H9 (cell line): ENCODE measurements around the gene SPAM1. TPM values are rescaled to one million over a fixed set of nuclear protein-coding genes. Genes with fewer than 3 reads are reported as not detected.

Experiments used
- DNase-seq: peaks from one replicate; pipeline ENCODE4 v3.0.0-alpha.2; 2017
- H2AFZ ChIP-seq: one replicate; pipeline ENCODE4 v1.6.1; 2013; ENCODE audit warnings: mild to moderate bottlenecking, low read length, control low read depth, moderate library complexity
- H2AK5ac ChIP-seq: 2 replicates; pipeline ENCODE4 v1.6.1; 2013; ENCODE audit warnings: low read length, control low read depth, mixed read lengths; ENCODE audit not compliant: insufficient read length
- H2BK120ac ChIP-seq: one replicate; pipeline ENCODE4 v1.6.1; 2013; ENCODE audit warnings: low read depth, mild to moderate bottlenecking, low read length, control low read depth, inconsistent platforms; ENCODE audit not compliant: poor library complexity, severe bottlenecking
- H2BK12ac ChIP-seq: 2 replicates; pipeline ENCODE4 v1.6.1; 2013; ENCODE audit warnings: low read length, control low read depth, mixed read lengths, low read depth; ENCODE audit not compliant: insufficient read length
- H2BK15ac ChIP-seq: 2 replicates; pipeline ENCODE4 v1.6.1; 2013; ENCODE audit warnings: low read depth, low read length, control low read depth
- H2BK20ac ChIP-seq: one replicate; pipeline ENCODE4 v1.6.1; 2013; ENCODE audit warnings: low read depth, mild to moderate bottlenecking, low read length, control low read depth, inconsistent platforms; ENCODE audit not compliant: poor library complexity, severe bottlenecking
- H2BK5ac ChIP-seq: 2 replicates; pipeline ENCODE4 v1.6.1; 2013; ENCODE audit warnings: low read length, control low read depth, mixed read lengths; ENCODE audit not compliant: insufficient read length
- H3K14ac ChIP-seq: 2 replicates; pipeline ENCODE4 v1.6.1; 2013; ENCODE audit warnings: low read length, control low read depth; ENCODE audit not compliant: insufficient read depth
- H3K18ac ChIP-seq: 2 replicates; pipeline ENCODE4 v1.6.1; 2013; ENCODE audit warnings: low read depth, mild to moderate bottlenecking, mixed read lengths, low read length, control low read depth; ENCODE audit not compliant: insufficient read length
- H3K23ac ChIP-seq: 2 replicates; pipeline ENCODE4 v1.6.1; 2013; ENCODE audit warnings: low read length, control low read depth, mixed read lengths, low read depth; ENCODE audit not compliant: insufficient read length
- H3K23me2 ChIP-seq: 2 replicates; pipeline ENCODE4 v1.6.1; 2013; ENCODE audit warnings: low read depth, mild to moderate bottlenecking, mixed read lengths, low read length, control low read depth; ENCODE audit not compliant: insufficient read length, poor library complexity, severe bottlenecking
- H3K27ac ChIP-seq: 2 replicates; pipeline ENCODE4 v1.5.1; 2013; ENCODE audit warnings: low read length, control low read depth, mixed read lengths, low read depth; ENCODE audit not compliant: insufficient read length
- H3K27me3 ChIP-seq: 2 replicates; pipeline ENCODE4 v1.6.1; 2013; ENCODE audit warnings: low read length, control low read depth, inconsistent platforms; ENCODE audit not compliant: insufficient read depth
- H3K4ac ChIP-seq: 2 replicates; pipeline ENCODE4 v1.6.1; 2013; ENCODE audit warnings: low read depth, mild to moderate bottlenecking, control low read depth, inconsistent platforms, low read length, moderate library complexity
- H3K4me1 ChIP-seq: 2 replicates; pipeline ENCODE4 v1.6.1; 2013; ENCODE audit warnings: low read length, control low read depth, inconsistent platforms; ENCODE audit not compliant: insufficient read depth
- H3K4me2 ChIP-seq: 2 replicates; pipeline ENCODE4 v1.6.1; 2013; ENCODE audit warnings: low read length, control low read depth, mixed read lengths; ENCODE audit not compliant: insufficient read length, insufficient read depth
- H3K56ac ChIP-seq: 2 replicates; pipeline ENCODE4 v1.6.1; 2013; ENCODE audit warnings: low read depth, mild to moderate bottlenecking, mixed read lengths, low read length, control low read depth; ENCODE audit not compliant: insufficient read length
- H3K79me1 ChIP-seq: 2 replicates; pipeline ENCODE4 v1.6.1; 2013; ENCODE audit warnings: low read depth, mild to moderate bottlenecking, moderate library complexity, low read length, control low read depth, inconsistent platforms; ENCODE audit not compliant: insufficient read depth, poor library complexity, severe bottlenecking
- H3K79me2 ChIP-seq: 2 replicates; pipeline ENCODE4 v1.6.1; 2013; ENCODE audit warnings: low read length, control low read depth, inconsistent platforms; ENCODE audit not compliant: insufficient read depth
- H3K9ac ChIP-seq: 2 replicates; pipeline ENCODE4 v1.6.1; 2013; ENCODE audit warnings: low read length, control low read depth, mixed read lengths; ENCODE audit not compliant: insufficient read length; ENCODE audit errors: extremely low read depth
- H3K9me3 ChIP-seq: one replicate; pipeline ENCODE4 v1.6.1; 2013; ENCODE audit warnings: low read depth, low read length, inconsistent platforms; ENCODE audit not compliant: control insufficient read depth
- H3T11ph ChIP-seq: one replicate; pipeline ENCODE4 v1.6.1; 2013; ENCODE audit warnings: mild to moderate bottlenecking, low read length, control low read depth, inconsistent platforms
- H4K20me1 ChIP-seq: one replicate; pipeline ENCODE4 v1.6.1; 2013; ENCODE audit not compliant: control insufficient read depth, insufficient read length, insufficient read depth
- H4K5ac ChIP-seq: 2 replicates; pipeline ENCODE4 v1.6.1; 2013; ENCODE audit warnings: low read depth, mild to moderate bottlenecking, mixed read lengths, low read length, control low read depth; ENCODE audit not compliant: insufficient read length
- H4K8ac ChIP-seq: replicated peaks from 2 replicates; pipeline ENCODE4 v1.6.1; 2013; ENCODE audit warnings: low read length, control low read depth, mixed read lengths, low read depth; ENCODE audit not compliant: insufficient read length
- H4K91ac ChIP-seq: 2 replicates; pipeline ENCODE4 v1.6.1; 2013; ENCODE audit warnings: low read depth, mild to moderate bottlenecking, moderate library complexity, mixed read lengths, low read length, control low read depth; ENCODE audit not compliant: insufficient read length
- H3K27ac Mint-ChIP-seq, 3 experiments: 2 replicates in 2 of 3; 3 replicates in 1 of 3; pipeline ENCODE4 v1.8.0; 2020 to 2021; ENCODE audit warnings: mixed read lengths in 3 of 3, mild to moderate bottlenecking in 1 of 3, moderate library complexity in 1 of 3
- H3K27me3 Mint-ChIP-seq: 2 replicates; pipeline ENCODE4 v1.8.0; 2021; ENCODE audit warnings: low read depth, mild to moderate bottlenecking, moderate library complexity, mixed read lengths
- H3K36me3 Mint-ChIP-seq, 3 experiments: 2 replicates in 2 of 3; 3 replicates in 1 of 3; pipeline ENCODE4 v1.8.0; 2020 to 2021; ENCODE audit warnings: low read depth in 3 of 3, mixed read lengths in 3 of 3; ENCODE audit not compliant: insufficient read depth in 1 of 3
- H3K4me1 Mint-ChIP-seq, 2 experiments: 2 replicates each; pipeline ENCODE4 v1.8.0; 2020; ENCODE audit warnings: mixed read lengths in 2 of 2
- H3K4me3 Mint-ChIP-seq, 2 experiments: 2 replicates in 1 of 2; 3 replicates in 1 of 2; pipeline ENCODE4 v1.8.0; 2020 to 2021; ENCODE audit warnings: mild to moderate bottlenecking in 2 of 2, mixed read lengths in 2 of 2, moderate library complexity in 1 of 2
- H3K9me3 Mint-ChIP-seq, 2 experiments: 2 replicates in 1 of 2; 3 replicates in 1 of 2; pipeline ENCODE4 v1.8.0; 2020; ENCODE audit warnings: mild to moderate bottlenecking in 2 of 2, mixed read lengths in 2 of 2, moderate library complexity in 1 of 2
- WGBS: extraction: QIAGEN DNeasy Blood & Tissue Kit; methylation state at CpG from one replicate; pipeline ENCODE4 v1.1.7; 2013; ENCODE audit warnings: missing lambda C conversion rate, low lambda C conversion rate, mixed read lengths; ENCODE audit not compliant: insufficient read length; ENCODE audit errors: extremely low coverage; 5-methylcytosine and 5-hydroxymethylcytosine counted together
- total RNA-seq: library from RNA; stranded (reverse); gene quantifications from 2 replicates; pipeline ENCODE4 v1.2.1, GENCODE V29; 2021
- TF ChIP-seq, protein P1 (sequence below): fragments of 200-600 bp; sonication (generic); conservative IDR thresholded peaks from 3 replicates; pipeline ENCODE4 v1.8.0; 2021; ENCODE audit warnings: antibody characterized with exemption, mild to moderate bottlenecking

The SPAM1 gene
- total RNA-seq, 1 experiment from 2014 or later = not detected

DNA sequence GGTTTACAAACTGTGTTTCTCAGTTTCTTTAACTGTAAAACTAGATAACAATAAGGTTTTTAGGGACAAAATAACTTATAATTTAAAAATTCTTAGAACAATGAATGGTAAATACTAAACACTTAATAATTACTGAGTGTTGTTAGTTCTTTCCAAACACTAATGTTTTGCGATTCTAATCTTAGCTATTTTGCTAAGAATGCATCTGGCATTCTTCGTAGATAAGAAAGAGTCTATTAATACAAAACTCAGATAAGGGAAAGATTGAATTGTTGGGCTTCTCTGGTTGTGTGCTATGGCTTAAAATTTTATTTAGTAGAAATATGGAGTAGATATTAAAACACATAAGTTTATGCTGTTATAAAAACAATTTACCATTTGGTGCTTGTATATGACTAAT is 62.4 kb downstream of the SPAM1 start:
- DNase-seq = no peak
- no peak overlapping the region for H2BK120ac ChIP-seq
- H3K23ac ChIP-seq = no peak overlapping the region
- H4K5ac ChIP-seq = no peak overlapping the region
- no CpG with 5 or more reads among the region's 2 CpGs for WGBS
- no peak overlapping the region for H3K4me3 Mint-ChIP-seq
- no peak overlapping the region for H2BK5ac ChIP-seq
- no peaks in the 10 kb centered on the region for H3K27me3 ChIP-seq
- H3K79me1 ChIP-seq = no peaks in the 10 kb centered on the region
- H2AFZ ChIP-seq = no peak overlapping the region
- H3K9me3 ChIP-seq = no peaks in the 10 kb centered on the region
- H3K4me1 ChIP-seq = no peaks in the 10 kb centered on the region
- peaks cover 0 to 9% of the 10 kb centered on the region in 2 experiments; a peak in 2 of 4 replicates for H3K4me1 Mint-ChIP-seq
- H3K56ac ChIP-seq = no peak overlapping the region
- no peak overlapping the region for H2BK15ac ChIP-seq
- H3K9ac ChIP-seq = no peak overlapping the region
- H4K91ac ChIP-seq = no peak overlapping the region
- no peaks in the 10 kb centered on the region; a peak in 2 of 7 replicates for H3K36me3 Mint-ChIP-seq
- no peak overlapping the region for H3K4ac ChIP-seq
- H3K18ac ChIP-seq = no peak overlapping the region
- no peak overlapping the region for H2BK12ac ChIP-seq
- no peaks in the 10 kb centered on the region for H3K79me2 ChIP-seq
- H3K9me3 Mint-ChIP-seq = peaks cover 1 to 3% of the 10 kb centered on the region in 2 experiments; a peak in 3 of 5 replicates
- H4K20me1 ChIP-seq = no peaks in the 10 kb centered on the region
- H3K27ac Mint-ChIP-seq = no peak overlapping the region
- no peaks in the 10 kb centered on the region for H3K27me3 Mint-ChIP-seq
- no peak overlapping the region for H3K4me2 ChIP-seq
- no peak overlapping the region for H4K8ac ChIP-seq
- TF ChIP-seq, protein P1, sequence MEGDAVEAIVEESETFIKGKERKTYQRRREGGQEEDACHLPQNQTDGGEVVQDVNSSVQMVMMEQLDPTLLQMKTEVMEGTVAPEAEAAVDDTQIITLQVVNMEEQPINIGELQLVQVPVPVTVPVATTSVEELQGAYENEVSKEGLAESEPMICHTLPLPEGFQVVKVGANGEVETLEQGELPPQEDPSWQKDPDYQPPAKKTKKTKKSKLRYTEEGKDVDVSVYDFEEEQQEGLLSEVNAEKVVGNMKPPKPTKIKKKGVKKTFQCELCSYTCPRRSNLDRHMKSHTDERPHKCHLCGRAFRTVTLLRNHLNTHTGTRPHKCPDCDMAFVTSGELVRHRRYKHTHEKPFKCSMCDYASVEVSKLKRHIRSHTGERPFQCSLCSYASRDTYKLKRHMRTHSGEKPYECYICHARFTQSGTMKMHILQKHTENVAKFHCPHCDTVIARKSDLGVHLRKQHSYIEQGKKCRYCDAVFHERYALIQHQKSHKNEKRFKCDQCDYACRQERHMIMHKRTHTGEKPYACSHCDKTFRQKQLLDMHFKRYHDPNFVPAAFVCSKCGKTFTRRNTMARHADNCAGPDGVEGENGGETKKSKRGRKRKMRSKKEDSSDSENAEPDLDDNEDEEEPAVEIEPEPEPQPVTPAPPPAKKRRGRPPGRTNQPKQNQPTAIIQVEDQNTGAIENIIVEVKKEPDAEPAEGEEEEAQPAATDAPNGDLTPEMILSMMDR = no peak
- H3K23me2 ChIP-seq = no peaks in the 10 kb centered on the region
- H3K14ac ChIP-seq = no peak overlapping the region
- no peak overlapping the region for H3T11ph ChIP-seq
- no peak overlapping the region for H2BK20ac ChIP-seq
- H3K27ac ChIP-seq = no peak overlapping the region
- H2AK5ac ChIP-seq = no peak overlapping the region
